ENCODE measurements around the gene TIMP3. TPM values are rescaled to one million over a fixed set of nuclear protein-coding genes. Genes with fewer than 3 reads are reported as not detected.

The TIMP3 gene
- total RNA-seq, 2 experiments from 2014 or later, result not detected

DNA sequence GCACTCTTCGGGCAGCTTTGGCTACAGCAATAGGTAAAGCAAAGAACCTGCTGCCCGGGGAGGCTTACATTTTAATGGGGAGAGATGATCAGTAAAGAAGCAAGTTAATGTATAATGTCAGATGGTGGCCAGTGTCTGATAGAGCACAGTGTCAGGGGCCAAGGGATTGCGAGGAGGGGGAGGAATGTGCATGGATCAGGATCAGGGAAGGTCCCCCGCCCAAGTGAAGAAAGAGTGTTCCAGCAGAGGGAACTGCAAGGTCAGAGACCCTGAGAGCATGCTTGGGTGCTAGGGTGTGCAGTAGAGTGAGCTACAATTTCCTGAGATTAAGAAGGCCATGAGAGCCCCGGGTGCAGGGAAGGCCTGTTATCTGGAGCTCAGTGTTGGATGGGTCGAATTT is 39.7 kb downstream of the TIMP3 start:
- Mint-ChIP-seq H3K4me1 (ENCODE audit: low read depth) (no peaks in the 10 kb centered on the region), H3K9me3 (no peaks in the 10 kb centered on the region), H3K27ac (no peak overlapping the region), H3K27me3 (ENCODE audit: low read depth) (peaks cover 7% of the 10 kb centered on the region), H3K36me3 (ENCODE audit: low read depth) (no peaks in the 10 kb centered on the region), H3K4me3 (no peak overlapping the region)
- DNase-seq, result no peak
- CTCF ChIA-PET, result no interaction called here
- intact Hi-C loops (cut with micrococcal nuclease), result no loop called here

DNA sequence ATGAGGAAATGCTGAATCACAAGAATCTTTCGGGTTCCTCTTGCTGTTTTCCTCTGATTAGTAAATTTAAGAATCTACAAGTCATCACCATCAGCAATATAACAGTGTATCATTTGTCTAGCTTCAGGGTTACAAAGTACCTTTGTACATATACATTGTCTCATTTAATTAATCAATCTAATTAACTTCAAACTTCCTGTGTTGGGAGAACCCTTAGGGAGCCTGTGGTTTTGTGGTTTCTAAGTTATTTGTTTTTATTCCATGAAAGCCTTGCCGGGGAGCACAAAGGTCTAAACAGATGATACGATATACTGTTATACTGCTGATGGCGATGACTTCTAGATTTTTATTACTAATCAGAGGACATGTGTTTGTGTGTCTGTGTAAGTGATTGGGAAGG is 41.0 kb downstream of the TIMP3 start:
- H3K36me3 Mint-ChIP-seq (ENCODE audit: low read depth), result no peaks in the 10 kb centered on the region
- H3K9me3 Mint-ChIP-seq, result no peaks in the 10 kb centered on the region
- intact Hi-C loops (cut with micrococcal nuclease), result no loop called here
- H3K4me1 Mint-ChIP-seq (ENCODE audit: low read depth), result no peaks in the 10 kb centered on the region
- CTCF ChIA-PET, result interaction anchor here (2.3 kb wide), 1 partner anchor 46 kb away, joined by 7 read pairs; no protein-coding TSS in a partner anchor
- no peak overlapping the region for H3K4me3 Mint-ChIP-seq
- no peak overlapping the region for H3K27ac Mint-ChIP-seq
- H3K27me3 Mint-ChIP-seq (ENCODE audit: low read depth), result peaks cover 7% of the 10 kb centered on the region
- no peak for DNase-seq

DNA sequence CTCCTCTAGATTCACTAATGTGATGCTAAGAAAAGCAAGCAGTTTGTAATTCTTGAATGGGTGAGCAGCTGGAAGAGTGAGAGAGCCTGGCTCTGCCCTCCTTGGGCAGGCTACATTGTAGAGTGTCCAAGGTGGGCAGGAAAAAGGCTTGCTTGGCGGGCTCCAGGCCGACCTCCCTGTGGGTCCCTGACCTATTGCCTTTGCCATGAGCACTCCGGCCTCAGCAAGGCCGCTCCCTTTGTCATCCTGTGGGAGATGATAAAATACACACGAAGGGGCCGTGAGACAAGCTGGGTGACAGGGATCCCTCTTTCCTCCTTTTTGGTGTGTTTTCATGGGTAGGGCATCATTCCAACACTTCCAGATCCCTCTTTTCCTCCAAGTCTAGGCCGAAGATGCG is 41.8 kb downstream of the TIMP3 start:
- H3K27me3 Mint-ChIP-seq (ENCODE audit: low read depth), result peaks cover 11% of the 10 kb centered on the region
- H3K9me3 Mint-ChIP-seq, result no peaks in the 10 kb centered on the region
- no peak overlapping the region for H3K4me3 Mint-ChIP-seq
- CTCF ChIA-PET, result interaction anchor here (2.3 kb wide), 1 partner anchor 46 kb away, joined by 7 read pairs; no protein-coding TSS in a partner anchor
- no peaks in the 10 kb centered on the region for H3K36me3 Mint-ChIP-seq (ENCODE audit: low read depth)
- DNase-seq, result no peak
- no peaks in the 10 kb centered on the region for H3K4me1 Mint-ChIP-seq (ENCODE audit: low read depth)
- intact Hi-C loops (cut with micrococcal nuclease), result no loop called here
- H3K27ac Mint-ChIP-seq, result no peak overlapping the region

- H3K27ac Mint-ChIP-seq, result no peak overlapping the region
- CTCF ChIA-PET, result interaction anchor here (1.1 to 2.3 kb wide), 2 partner anchors 9 to 47 kb away, joined by 4 to 7 read pairs; no protein-coding TSS in a partner anchor
- no peak for DNase-seq
- H3K9me3 Mint-ChIP-seq, result no peaks in the 10 kb centered on the region
- no peak overlapping the region for H3K4me3 Mint-ChIP-seq
- intact Hi-C loops (cut with micrococcal nuclease), result no loop called here
- no peaks in the 10 kb centered on the region for H3K36me3 Mint-ChIP-seq (ENCODE audit: low read depth)
- peaks cover 14% of the 10 kb centered on the region for H3K27me3 Mint-ChIP-seq (ENCODE audit: low read depth)
- no peaks in the 10 kb centered on the region for H3K4me1 Mint-ChIP-seq (ENCODE audit: low read depth)
Observed at GRCh38 chr22:32844251-32844650, 42.7 kb downstream of the TIMP3 start.

DNA sequence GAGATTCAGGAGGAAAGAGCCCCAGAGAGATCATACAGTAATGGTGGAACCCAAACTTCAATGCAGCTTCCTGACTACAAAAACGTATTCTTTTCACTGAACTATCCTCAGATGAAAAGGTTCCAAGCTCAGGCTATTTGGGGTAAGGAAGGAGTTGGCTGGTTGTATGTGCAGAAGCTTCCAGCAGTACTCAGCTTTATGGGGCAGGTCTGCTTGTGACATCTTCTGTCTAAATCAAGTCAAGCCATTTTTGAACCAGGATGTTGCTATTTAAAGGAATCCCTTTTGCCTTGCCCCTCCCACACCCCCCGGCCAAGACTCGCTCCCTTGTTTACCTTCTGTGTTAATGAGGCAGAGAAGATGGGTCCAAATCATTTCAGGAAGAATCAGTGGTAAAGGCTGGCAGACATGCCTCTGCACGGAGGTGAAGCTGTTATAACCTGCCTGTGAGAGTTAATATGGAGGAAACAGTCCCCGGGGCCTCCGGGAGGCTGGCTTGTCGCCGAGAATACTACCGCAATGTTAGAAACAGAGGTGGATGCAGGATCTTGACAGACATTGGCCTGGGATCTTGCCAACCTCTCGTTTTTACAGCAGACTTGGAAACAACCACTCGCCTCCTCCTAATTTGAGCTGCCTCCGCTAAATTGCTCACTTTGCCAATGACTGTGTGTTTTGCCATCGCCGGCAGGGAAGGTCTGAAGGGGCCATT is 45.4 kb downstream of the TIMP3 start:
- no peaks in the 10 kb centered on the region for H3K36me3 Mint-ChIP-seq (ENCODE audit: low read depth)
- intact Hi-C loops (cut with micrococcal nuclease), result no loop called here
- no peak for DNase-seq
- H3K9me3 Mint-ChIP-seq, result no peaks in the 10 kb centered on the region
- CTCF ChIA-PET, result no interaction called here
- no peaks in the 10 kb centered on the region for H3K4me1 Mint-ChIP-seq (ENCODE audit: low read depth)
- no peak overlapping the region for H3K27ac Mint-ChIP-seq
- no peak overlapping the region for H3K4me3 Mint-ChIP-seq
- H3K27me3 Mint-ChIP-seq (ENCODE audit: low read depth), result peaks cover 17% of the 10 kb centered on the region

DNA sequence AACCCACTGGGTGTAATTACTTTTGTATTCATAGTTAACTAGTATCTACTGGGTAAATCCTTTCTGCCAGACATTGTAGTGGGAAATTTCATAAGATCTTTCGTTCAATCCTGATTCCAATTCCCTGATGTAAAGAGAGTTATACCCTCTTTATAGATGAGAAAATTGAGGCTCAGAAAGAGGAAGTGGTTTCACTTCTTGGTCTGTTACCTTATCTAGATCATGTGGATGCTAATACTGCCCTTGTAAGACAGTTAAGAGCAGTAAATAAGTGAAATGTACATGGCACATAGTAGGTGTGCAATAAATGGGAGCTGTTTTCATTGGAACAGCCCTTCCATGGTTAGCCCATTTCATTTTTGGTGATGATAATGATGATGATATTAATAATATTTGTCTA is 46.7 kb downstream of the TIMP3 start:
- DNase-seq, result no peak
- Mint-ChIP-seq H3K9me3 (no peaks in the 10 kb centered on the region), H3K27me3 (ENCODE audit: low read depth) (peaks cover 17% of the 10 kb centered on the region), H3K27ac (no peak overlapping the region), H3K36me3 (ENCODE audit: low read depth) (no peaks in the 10 kb centered on the region), H3K4me3 (no peak overlapping the region), H3K4me1 (ENCODE audit: low read depth) (no peaks in the 10 kb centered on the region)
- CTCF ChIA-PET, result interaction anchor here (0.6 kb wide), 1 partner anchor 138 kb away, joined by 3 read pairs; no protein-coding TSS in a partner anchor
- intact Hi-C loops (cut with micrococcal nuclease), result no loop called here

DNA sequence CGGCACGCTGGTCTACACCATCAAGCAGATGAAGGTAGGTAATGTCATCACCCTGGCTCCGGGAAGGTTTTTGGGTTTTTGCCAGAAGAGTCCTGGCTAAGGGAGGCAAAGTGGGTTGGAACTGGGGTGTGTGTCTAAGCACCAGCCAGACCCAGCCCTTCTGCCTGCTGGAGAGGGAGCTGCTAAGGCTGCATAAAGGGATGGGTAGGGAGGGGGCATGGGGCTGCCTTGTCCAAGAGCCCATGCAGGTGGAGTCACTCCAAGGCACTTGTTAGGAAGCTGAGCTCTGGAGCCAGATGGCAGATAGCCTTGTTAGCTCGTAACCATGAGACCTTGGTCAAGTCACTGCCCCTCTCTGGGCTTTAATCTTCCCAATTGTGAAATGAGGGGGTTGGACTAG is 48.0 kb downstream of the TIMP3 start:
- CTCF ChIA-PET, result no interaction called here
- H3K27ac Mint-ChIP-seq, result no peak overlapping the region
- DNase-seq, result no peak
- H3K36me3 Mint-ChIP-seq (ENCODE audit: low read depth), result no peaks in the 10 kb centered on the region
- H3K4me3 Mint-ChIP-seq, result no peak overlapping the region
- peaks cover 10% of the 10 kb centered on the region for H3K27me3 Mint-ChIP-seq (ENCODE audit: low read depth)
- intact Hi-C loops (cut with micrococcal nuclease), result no loop called here
- no peaks in the 10 kb centered on the region for H3K9me3 Mint-ChIP-seq
- no peaks in the 10 kb centered on the region for H3K4me1 Mint-ChIP-seq (ENCODE audit: low read depth)

GRCh38 chr22:32850157-32850556 is 48.7 kb downstream of the TIMP3 start:
- H3K27me3 Mint-ChIP-seq (ENCODE audit: low read depth), result peaks cover 10% of the 10 kb centered on the region
- no peak overlapping the region for H3K4me3 Mint-ChIP-seq
- intact Hi-C loops (cut with micrococcal nuclease), result no loop called here
- DNase-seq, result no peak
- no peak overlapping the region for H3K27ac Mint-ChIP-seq
- H3K9me3 Mint-ChIP-seq, result no peaks in the 10 kb centered on the region
- CTCF ChIA-PET, result no interaction called here
- no peaks in the 10 kb centered on the region for H3K36me3 Mint-ChIP-seq (ENCODE audit: low read depth)
- no peaks in the 10 kb centered on the region for H3K4me1 Mint-ChIP-seq (ENCODE audit: low read depth)

GRCh38 chr22:32850591-32851517 is 49.3 kb downstream of the TIMP3 start:
- no peak overlapping the region for H3K27ac Mint-ChIP-seq
- H3K9me3 Mint-ChIP-seq, result no peaks in the 10 kb centered on the region
- no peaks in the 10 kb centered on the region for H3K36me3 Mint-ChIP-seq (ENCODE audit: low read depth)
- intact Hi-C loops (cut with micrococcal nuclease), result no loop called here
- no peak overlapping the region for H3K4me3 Mint-ChIP-seq
- DNase-seq, result no peak
- H3K4me1 Mint-ChIP-seq (ENCODE audit: low read depth), result no peaks in the 10 kb centered on the region
- CTCF ChIA-PET, result no interaction called here
- H3K27me3 Mint-ChIP-seq (ENCODE audit: low read depth), result peaks cover 10% of the 10 kb centered on the region

DNA sequence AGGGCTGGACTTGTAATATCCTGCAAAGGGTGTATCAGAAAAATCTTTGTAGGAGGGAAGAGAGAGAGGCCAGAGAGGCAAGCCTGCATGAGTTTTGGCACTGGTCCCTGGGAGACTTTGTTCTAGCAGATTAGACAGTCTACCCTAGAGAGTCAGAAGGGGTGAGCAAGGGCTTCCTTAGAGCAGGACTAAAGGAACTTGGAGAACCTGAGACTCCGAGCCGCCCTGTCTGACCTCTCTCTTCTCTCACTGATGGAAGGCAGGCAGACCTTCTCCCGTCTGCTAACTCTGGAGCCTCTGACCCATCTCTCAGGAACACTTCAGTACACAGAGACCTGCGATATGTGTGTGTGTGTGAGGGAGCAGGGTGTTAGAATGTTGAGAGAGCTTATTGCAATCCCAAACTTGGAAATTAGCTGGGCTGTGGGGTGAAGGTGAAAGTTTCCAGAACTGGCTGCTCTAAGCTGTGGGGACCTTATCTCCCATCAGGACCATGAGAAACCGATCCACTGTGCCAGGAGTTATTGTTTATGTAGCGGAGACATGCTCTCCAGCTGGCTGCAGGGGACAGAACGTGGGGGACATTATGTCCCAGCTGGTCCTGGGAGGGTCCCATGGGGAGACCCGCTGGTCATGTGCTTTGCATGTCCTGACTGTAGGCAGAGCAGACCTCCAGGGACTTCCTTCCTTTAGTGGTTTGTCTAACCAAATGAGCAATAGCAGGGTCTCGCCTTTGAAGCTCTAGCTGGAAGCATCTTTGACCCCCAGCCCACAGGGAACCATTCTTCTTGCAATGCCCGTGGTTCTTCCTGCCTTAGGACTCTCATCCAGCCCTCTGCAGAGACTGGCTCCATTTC is 51.1 kb downstream of the TIMP3 start:
- H3K36me3 Mint-ChIP-seq (ENCODE audit: low read depth), result no peaks in the 10 kb centered on the region
- H3K4me3 Mint-ChIP-seq, result no peak overlapping the region
- no peaks in the 10 kb centered on the region for H3K9me3 Mint-ChIP-seq
- H3K4me1 Mint-ChIP-seq (ENCODE audit: low read depth), result no peaks in the 10 kb centered on the region
- peaks cover 10% of the 10 kb centered on the region for H3K27me3 Mint-ChIP-seq (ENCODE audit: low read depth)
- CTCF ChIA-PET, result interaction anchor here (0.7 kb wide), 1 partner anchor 16 kb away, joined by 3 read pairs; no protein-coding TSS in a partner anchor
- intact Hi-C loops (cut with micrococcal nuclease), result no loop called here
- no peak for DNase-seq
- no peak overlapping the region for H3K27ac Mint-ChIP-seq

GRCh38 chr22:32853662-32854061 is 52.2 kb downstream of the TIMP3 start:
- CTCF ChIA-PET, result no interaction called here
- intact Hi-C loops (cut with micrococcal nuclease), result no loop called here
- H3K27ac Mint-ChIP-seq, result no peak overlapping the region
- no peaks in the 10 kb centered on the region for H3K4me1 Mint-ChIP-seq (ENCODE audit: low read depth)
- no peaks in the 10 kb centered on the region for H3K9me3 Mint-ChIP-seq
- DNase-seq, result no peak
- no peak overlapping the region for H3K4me3 Mint-ChIP-seq
- no peaks in the 10 kb centered on the region for H3K36me3 Mint-ChIP-seq (ENCODE audit: low read depth)
- peaks cover 6% of the 10 kb centered on the region for H3K27me3 Mint-ChIP-seq (ENCODE audit: low read depth)

GRCh38 chr22:32854351-32854804 is 52.9 kb downstream of the TIMP3 start:
- Mint-ChIP-seq H3K27me3 (ENCODE audit: low read depth) (peaks cover 3% of the 10 kb centered on the region), H3K4me1 (ENCODE audit: low read depth) (no peaks in the 10 kb centered on the region), H3K9me3 (no peaks in the 10 kb centered on the region), H3K4me3 (no peak overlapping the region), H3K36me3 (ENCODE audit: low read depth) (no peaks in the 10 kb centered on the region), H3K27ac (no peak overlapping the region)
- DNase-seq, result no peak
- intact Hi-C loops (cut with micrococcal nuclease), result no loop called here
- CTCF ChIA-PET, result no interaction called here
